ENCODE measurements around the gene TMEM238L. TPM values are rescaled to one million over a fixed set of nuclear protein-coding genes. Genes with fewer than 3 reads are reported as not detected.

TMEM238L gene
- total and polyA plus RNA-seq, 2 of the 13 experiments (the other 11 are each of a cell fraction or from before 2014, with no cell fraction given) = not detected

GRCh38 chr17:10802496-10803284 is 1.2 kb downstream of the TMEM238L start (continued):
- TF ChIP-seq ZNF816 (CRISPR knock-in tag; IDR thresholded peaks at IDR 0.05; ENCODE audit: borderline replicate concordance) (no peak), ZKSCAN8 (CRISPR knock-in tag; IDR thresholded peaks at IDR 0.05; ENCODE audit: borderline replicate concordance) (no peak), MAFF (IDR thresholded peaks at IDR 0.05; ENCODE audit: low read depth, low read length) (no peak), NFAT5 (CRISPR knock-in tag; IDR thresholded peaks at IDR 0.05) (no peak), PRDM15 (CRISPR knock-in tag; IDR thresholded peaks at IDR 0.05) (no peak)
